ES-I3 (cell line): Measurements from ENCODE around the gene HES5.

Experiments used
- H3K36me3 ChIP-seq: 2 replicates; pipeline ENCODE4 v1.6.1; 2013; ENCODE audit warnings: mild to moderate bottlenecking, low read length, control low read depth, moderate library complexity; ENCODE audit not compliant: insufficient read depth
- H3K4me1 ChIP-seq: 2 replicates; pipeline ENCODE4 v1.6.1; 2013; ENCODE audit warnings: mild to moderate bottlenecking, control low read depth, low read length; ENCODE audit not compliant: insufficient read depth
- H3K9ac ChIP-seq: 2 replicates; pipeline ENCODE4 v1.6.1; 2013; ENCODE audit warnings: low read depth, mild to moderate bottlenecking, low read length, moderate library complexity
- H3K9me3 ChIP-seq: 2 replicates; pipeline ENCODE4 v1.6.1; 2013; ENCODE audit warnings: mild to moderate bottlenecking, low read length, moderate library complexity; ENCODE audit not compliant: control insufficient read depth, insufficient read depth

The HES5 gene

DNA sequence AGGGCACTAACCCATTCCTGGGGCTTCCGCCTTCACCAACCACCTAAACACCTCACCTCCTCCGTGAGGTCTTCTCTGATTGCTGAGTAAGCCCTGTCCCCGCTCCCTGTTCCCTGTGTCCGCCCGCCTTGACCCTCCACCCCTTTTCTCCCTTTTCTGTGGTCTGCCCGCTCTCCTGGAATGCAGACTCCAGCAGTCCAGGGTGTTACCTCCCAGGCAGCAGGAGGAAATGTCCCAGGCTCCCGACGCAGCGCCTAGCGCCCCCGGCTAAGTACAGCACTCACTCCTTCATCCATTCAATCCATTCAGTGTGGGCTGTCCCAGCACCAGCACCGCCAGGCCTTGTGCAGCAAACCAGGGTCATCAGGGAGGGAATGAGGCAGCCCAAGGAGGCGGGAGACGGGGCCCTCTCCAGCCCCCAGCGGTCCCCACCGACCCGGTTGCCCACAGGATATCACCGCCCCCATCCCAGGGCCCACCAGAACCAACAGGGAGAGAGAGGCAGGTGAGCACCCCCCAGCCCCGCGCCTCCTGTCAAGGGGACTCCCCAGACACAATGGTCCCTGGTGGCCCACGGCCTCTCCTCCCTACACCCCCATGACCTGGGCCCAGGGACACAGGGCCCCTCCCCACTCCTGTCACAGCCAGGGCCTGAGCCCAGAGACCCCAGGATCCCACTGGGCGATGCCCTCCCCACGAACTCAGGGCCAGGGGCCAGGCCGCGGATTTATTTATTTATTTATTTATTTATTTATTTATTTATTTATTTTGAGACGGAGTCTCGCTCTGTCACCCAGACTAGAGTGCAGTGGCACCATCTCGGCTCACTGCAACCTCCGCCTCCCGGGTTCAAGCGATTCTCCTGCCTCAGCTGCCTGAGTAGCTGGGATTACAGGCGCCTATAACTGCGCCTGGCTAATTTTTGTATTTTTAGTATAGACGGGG, 36.3 kb upstream of the HES5 start:
- no peaks in the 10 kb centered on the region for H3K9me3 ChIP-seq
- H3K36me3 ChIP-seq, result no peaks in the 10 kb centered on the region
- H3K9ac ChIP-seq, result no peak overlapping the region
- H3K4me1 ChIP-seq, result no peaks in the 10 kb centered on the region

DNA sequence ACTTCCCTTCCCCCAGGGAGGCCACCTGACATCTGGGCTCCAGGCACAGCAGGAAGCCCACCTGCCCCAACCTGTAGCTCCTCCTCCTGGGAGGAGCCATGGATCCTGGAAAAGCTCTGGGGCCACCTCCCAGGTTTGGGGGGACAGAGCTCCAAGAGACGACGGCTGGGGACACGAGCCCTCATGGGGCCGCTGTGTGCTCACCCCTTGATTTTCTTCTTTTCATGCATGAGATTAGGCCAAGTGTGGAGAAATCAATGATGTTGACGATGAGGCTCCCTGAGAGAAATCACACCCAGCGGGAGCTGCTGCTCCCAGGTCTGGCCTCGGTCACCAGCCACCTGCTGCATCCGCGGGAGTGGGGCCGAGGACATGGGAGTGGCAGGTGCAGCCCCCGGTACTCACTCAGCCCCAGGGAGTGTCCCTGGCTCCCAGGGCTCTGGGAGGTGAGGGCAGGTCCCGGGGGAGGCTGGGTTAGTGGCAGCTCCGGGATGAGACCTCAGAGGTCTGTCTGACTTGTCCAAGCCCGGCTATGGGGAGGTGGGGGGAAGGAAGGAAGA, 34.8 kb upstream of the HES5 start:
- Histone ChIP-seq H3K9me3 (no peaks in the 10 kb centered on the region), H3K9ac (no peak overlapping the region), H3K36me3 (no peaks in the 10 kb centered on the region), H3K4me1 (no peaks in the 10 kb centered on the region)

DNA sequence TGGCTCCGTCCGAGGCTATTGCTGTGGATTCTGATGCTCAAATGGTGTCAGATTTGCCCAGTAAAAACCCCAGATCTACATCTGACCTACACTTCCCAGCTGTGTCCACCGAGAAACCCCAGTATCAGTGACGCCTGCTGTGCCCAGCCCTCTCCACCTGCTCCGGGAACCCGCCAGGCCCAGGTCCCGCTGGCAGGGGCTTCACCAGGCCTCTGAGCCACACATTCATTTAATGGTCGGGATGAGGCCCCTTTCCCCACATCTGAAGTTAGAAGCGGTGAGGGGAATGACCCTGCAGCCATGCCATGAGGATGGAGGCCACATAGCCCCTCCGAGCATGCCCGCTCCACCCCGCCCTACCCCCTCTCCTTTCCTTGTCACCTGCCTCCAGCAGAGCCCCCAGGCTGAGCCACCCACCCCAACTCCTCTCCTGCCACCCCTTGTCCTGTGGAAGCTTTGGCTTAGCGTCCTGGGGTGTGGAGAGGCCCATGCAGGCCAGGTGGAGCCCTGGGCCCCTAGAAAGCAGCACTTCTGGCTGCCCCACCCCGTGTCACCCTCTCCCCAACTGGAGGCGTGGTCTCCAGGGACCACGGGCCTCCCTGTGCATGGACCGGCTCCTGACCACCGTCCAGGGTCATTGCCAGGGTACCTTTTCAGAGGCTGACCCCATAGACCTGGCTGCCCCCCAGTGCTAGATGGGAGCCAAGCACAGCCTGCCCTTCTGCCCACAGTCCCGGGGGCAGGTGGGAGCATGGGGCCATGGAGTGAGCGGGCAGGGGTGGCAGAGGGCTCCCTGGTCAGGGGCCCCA, 34.1 kb upstream of the HES5 start:
- H3K9ac ChIP-seq, result no peak overlapping the region
- no peaks in the 10 kb centered on the region for H3K4me1 ChIP-seq
- no peaks in the 10 kb centered on the region for H3K36me3 ChIP-seq
- no peaks in the 10 kb centered on the region for H3K9me3 ChIP-seq

DNA sequence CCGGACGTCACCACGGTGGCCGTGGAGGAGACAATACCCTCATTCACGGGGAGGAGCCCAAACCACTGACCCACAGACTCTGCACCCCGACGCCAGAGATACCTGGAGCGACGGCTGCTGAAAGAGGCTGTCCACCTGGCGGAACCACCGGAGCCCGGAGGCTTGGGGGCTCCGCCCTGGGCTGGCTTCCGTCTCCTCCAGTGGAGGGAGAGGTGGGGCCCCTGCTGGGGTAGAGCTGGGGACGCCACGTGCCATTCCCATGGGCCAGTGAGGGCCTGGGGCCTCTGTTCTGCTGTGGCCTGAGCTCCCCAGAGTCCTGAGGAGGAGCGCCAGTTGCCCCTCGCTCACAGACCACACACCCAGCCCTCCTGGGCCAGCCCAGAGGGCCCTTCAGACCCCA, 33.1 kb upstream of the HES5 start:
- no peaks in the 10 kb centered on the region for H3K36me3 ChIP-seq
- no peak overlapping the region for H3K9ac ChIP-seq
- no peaks in the 10 kb centered on the region for H3K9me3 ChIP-seq
- no peaks in the 10 kb centered on the region for H3K4me1 ChIP-seq

DNA sequence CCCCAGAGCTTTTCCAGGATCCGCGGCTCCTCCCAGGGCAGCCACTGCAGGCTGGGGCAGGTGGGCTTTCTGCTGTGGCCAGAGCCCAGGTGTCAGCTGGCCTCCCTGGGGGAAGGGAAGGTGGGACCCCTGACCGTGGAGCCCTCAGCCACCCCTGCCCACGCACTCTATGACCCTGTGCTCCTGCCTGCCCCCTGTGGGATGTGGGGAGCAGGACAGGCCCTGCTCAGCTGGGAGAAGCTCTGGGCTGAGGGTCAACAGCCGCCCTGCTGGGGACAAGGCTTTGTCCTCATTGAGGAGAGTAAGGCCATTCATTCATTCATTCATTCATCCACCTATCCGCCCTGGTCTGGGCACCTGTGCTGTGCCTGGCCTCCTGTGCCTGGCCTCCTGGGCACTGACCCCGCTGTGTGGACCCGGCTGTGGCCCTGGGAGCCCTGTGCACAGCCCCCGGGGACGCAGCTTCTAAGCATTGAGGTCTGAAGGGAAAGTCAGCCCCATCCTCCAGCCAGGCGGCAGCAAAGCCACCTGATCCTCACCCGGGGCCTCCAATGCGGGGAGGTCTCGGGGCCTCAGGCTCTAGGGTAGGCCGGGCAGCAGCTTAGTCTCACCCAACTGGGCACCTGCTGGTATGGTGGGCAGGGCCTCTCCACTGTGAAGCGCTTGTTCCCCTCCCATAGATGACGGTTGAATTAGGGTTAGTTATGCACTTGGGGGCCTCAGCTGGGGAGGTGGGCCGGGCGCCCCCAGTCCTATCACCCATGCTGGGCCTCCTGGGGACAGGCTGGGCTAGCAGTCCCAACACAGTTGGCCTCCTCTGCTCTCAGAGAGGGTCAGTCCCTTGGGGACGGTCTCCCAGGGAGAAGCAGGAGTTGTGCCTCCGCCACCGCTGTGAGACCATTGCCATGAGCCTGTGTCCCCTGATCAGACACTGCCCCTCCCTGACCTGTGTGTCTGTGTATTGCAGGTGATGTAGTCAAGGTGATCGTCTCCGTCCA, 32.1 kb upstream of the HES5 start:
- no peak overlapping the region for H3K9ac ChIP-seq
- no peaks in the 10 kb centered on the region for H3K9me3 ChIP-seq
- no peaks in the 10 kb centered on the region for H3K36me3 ChIP-seq
- H3K4me1 ChIP-seq, result no peaks in the 10 kb centered on the region

DNA sequence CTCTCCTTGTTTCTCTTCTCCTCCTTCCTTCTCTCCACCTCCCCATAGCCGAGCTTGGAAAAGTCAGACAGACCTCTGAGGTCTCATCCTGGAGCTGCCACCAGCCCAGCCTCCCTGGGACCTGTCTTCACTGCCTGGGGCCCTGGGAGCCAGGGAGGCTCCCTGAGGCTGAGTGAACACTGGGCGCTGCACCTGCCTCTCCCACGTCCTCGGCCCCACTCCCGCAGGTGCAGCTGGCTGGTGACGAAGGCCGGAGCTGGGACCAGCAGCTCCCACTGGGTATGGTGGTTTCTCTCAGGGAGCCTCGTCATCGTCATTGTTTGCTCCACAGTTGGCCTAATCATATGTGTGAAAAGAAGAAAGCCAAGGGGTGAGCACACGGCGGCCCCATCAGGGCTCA, 31.4 kb upstream of the HES5 start:
- no peaks in the 10 kb centered on the region; the same call in 1 of the 2 replicates for H3K4me1 ChIP-seq
- H3K36me3 ChIP-seq, result no peaks in the 10 kb centered on the region
- no peaks in the 10 kb centered on the region for H3K9me3 ChIP-seq
- H3K9ac ChIP-seq, result no peak overlapping the region

DNA sequence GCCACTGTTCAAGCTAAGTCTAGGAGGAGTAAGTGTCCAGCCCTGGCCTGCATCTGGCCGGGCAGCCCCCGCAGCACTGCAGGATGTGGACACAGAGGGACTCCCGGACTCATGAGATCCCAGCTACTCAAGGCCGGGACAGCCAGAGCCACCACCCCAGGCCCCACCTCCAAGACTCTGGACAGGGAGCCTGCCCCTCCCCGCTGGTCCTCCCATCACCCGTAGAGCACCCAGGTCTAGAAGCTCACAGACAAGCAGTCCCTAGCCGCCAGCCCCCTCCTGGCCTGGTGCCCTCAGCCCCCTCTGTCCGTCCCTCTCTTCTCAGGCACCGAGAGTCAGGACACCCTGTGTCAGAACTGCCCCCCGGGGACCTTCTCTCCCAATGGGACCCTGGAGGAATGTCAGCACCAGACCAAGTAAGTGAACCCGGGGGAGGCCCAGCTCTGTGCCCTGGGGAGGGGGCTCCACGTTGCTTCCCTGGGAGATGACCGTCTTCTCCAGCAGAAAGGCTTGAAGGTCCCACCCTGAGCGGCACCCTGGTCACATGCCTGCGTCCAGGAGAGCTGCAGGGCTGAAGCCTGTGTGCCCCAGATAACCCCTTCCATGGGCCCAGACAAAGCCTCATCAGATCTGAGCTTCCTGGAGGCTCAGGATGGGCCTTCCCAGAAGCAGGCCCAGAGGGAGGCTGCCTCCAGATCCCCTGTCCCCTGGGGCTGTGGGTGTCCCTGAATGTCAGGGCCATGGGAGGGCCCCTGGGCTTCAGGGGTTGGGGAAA, 30.4 kb upstream of the HES5 start:
- Histone ChIP-seq H3K36me3 (no peaks in the 10 kb centered on the region), H3K9ac (no peak overlapping the region), H3K9me3 (no peaks in the 10 kb centered on the region), H3K4me1 (peaks cover 4% of the 10 kb centered on the region; the same call in 1 of the 2 replicates)

DNA sequence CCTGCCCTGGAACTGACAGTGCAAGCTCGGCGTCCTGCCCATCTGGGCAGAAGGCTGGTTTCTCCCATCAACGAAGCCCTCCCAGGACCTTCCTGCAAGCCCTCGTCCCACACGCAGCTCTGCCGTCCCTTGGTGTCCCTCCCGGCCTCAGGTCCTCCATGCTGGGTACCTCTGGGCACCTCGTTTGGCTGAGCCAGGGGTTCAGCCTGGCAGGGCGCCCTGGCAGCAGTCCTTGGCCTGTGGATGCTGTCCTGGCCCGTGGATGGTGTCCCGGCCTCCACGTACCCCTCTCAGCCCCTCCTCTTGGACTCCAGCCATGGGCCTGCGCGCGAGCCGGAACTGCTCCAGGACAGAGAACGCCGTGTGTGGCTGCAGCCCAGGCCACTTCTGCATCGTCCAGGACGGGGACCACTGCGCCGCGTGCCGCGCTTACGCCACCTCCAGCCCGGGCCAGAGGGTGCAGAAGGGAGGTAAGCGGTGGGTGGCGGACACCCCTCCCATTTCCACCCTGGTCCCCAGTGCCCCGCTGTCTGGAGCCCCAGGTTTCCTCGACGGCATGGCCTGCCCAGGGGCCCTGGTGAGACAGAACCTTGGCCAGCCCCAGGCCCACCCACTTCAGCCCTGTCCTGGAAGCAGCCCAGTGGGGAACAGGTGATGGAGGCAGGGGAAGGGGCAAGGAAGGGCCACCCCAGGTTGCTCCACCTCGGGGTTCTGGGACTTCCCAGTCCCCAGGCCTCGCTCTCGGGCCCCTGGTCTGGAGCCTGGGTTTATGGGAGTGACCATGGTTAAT, 29.6 kb upstream of the HES5 start:
- Histone ChIP-seq H3K9me3 (no peaks in the 10 kb centered on the region), H3K36me3 (no peaks in the 10 kb centered on the region), H3K4me1 (peaks cover 4% of the 10 kb centered on the region; the same call in 1 of the 2 replicates), H3K9ac (no peak overlapping the region)

DNA sequence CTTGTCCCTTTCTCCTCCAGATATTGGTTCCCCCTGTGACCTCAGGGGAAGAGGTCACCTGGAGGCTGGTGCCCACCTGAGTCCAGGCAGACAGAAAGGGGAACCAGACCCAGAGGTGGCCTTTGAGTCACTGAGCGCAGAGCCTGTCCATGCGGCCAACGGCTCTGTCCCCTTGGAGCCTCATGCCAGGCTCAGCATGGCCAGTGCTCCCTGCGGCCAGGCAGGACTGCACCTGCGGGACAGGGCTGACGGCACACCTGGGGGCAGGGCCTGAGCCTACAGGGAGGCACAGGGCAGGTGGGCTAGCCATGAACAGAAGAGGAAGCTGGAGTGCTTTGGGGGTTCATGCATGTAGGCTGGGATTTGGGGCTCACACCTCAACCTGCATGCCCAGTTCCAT, 28.8 kb upstream of the HES5 start:
- no peak overlapping the region for H3K9ac ChIP-seq
- H3K9me3 ChIP-seq, result no peaks in the 10 kb centered on the region
- peaks cover 4% of the 10 kb centered on the region; the same call in 1 of the 2 replicates for H3K4me1 ChIP-seq
- H3K36me3 ChIP-seq, result no peaks in the 10 kb centered on the region

DNA sequence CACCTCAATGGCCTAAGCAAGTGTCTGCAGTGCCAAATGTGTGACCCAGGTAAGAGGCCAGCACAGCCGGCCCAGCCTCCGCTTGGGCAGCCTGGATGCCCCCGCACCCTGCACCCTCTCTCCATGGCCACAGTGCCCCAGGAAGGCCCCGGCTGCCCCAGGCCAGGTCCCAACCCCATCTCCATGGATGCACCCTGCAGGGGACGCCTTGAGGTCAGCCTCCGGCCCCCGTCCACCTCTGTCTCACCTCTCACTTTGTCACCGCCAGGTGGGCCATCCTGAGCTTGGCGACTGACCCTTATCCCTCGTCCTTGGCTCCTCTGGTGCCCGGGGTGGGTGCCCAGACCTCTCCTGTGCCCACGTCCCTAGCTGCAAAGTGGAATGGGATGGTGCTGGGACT, 28.4 kb upstream of the HES5 start:
- no peaks in the 10 kb centered on the region for H3K9me3 ChIP-seq
- peaks cover 4% of the 10 kb centered on the region; the same call in 1 of the 2 replicates for H3K4me1 ChIP-seq
- H3K36me3 ChIP-seq, result no peaks in the 10 kb centered on the region
- no peak overlapping the region for H3K9ac ChIP-seq

DNA sequence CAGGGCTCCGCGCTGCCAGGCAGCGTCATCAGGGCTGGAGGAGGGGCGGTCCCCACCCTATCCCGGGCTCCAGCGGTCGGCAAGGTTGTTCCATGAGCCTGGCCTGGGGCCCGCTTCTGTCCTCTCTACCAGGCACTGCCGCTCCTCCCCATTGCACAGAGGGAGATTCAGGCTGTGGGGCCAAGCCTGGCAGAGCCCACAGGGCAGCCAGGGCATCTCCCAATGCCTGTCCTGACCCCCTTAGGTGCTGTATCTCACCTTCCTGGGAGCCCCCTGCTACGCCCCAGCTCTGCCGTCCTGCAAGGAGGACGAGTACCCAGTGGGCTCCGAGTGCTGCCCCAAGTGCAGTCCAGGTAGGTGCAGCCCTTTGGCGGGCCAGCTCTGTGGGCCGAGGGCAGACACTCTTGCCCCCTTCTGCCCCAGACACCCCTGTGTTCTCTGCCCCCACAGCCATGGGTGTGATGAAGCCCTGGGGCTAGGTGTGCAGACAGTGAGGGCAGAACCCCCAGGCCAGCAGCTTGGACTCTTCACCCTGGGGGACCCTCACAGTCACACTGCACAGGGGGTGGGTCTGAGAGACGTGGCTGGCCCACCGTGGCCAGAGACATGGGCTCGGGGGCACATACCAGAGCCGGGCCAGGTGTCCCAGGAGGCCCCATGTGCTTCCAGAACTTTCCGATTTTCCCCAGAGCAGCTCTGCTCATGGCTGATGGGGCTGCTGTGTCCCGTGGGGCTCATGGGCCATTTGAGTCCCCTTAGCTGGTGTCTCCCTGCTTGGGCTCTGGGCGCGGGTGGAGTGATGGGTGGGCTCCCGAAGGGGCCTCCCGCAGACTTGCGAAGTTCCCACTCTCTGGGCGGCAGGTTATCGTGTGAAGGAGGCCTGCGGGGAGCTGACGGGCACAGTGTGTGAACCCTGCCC, 27.7 kb upstream of the HES5 start:
- no peaks in the 10 kb centered on the region for H3K36me3 ChIP-seq
- H3K9me3 ChIP-seq, result no peaks in the 10 kb centered on the region
- no peak overlapping the region for H3K9ac ChIP-seq
- H3K4me1 ChIP-seq, result peaks cover 4% of the 10 kb centered on the region; the same call in 1 of the 2 replicates
